HG03575 (cell line): Measurements from ENCODE around the gene TCERG1L.

Source experiments
- ATAC-seq: cut with Tn5 transposase; IDR thresholded peaks from one replicate; pipeline ENCODE4 v1.9.1; 2021; ENCODE audit not compliant: unreplicated experiment, insufficient number of reproducible peaks, low FRiP score; ENCODE audit errors: extremely low read depth

TCERG1L gene

DNA sequence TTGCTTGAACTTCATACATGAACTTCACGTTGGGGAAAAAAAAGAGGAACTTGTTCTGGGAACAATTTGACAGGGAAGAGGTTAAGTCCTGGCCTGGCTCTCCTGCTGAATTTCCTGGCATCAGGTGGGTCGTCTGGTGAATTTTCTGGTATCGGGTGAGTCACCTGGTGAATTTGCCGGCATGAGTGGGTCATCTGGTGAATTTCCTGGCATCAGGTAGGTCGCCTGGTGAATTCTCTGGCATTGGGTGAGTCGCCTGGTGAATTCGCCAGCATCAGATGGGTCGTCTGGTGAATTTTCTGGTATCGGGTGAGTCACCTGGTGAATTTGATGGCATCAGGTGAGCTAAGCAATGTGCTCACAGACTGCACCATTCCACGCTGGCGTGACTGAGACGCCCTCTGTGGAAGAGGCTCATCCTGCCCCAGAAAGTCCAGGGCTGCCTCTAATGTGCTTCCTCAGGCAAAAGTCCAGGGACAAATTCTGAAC lies 255.4 kb downstream of the TCERG1L start:
- no peak for ATAC-seq

GRCh38 chr10:131055437-131055836 lies 256.1 kb downstream of the TCERG1L start:
- no peak for ATAC-seq

GRCh38 chr10:131053192-131053591 lies 258.3 kb downstream of the TCERG1L start:
- ATAC-seq, result no peak

DNA sequence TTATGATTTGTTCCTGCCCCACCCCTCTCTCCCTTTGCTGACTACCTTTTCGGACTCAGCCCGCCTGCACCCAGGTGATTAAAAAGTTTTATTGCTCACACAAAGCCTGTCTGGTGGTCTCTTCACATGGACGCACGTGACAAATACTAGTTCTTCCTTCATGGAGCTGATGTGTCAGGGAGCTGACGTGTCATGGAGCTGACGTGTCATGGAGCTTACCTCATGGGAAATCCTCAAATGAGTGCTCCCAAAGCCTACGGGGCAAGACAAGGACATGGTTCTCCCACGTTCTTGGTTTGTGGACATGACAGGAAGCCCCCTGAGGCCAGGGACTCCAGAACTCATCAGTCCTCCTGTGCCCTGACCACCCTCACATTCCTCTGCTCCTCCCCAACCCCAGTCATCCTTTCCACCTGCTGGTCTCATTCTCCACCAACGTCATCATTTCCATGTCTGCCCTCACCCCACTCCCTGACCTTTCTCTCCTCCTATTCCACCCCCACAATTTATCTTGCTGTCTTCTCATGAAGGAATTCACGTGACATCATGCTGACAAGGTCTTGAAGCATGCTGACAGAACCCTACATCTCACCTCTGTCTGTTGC lies 261.3 kb downstream of the TCERG1L start:
- no peak for ATAC-seq

- no peak for ATAC-seq
Measured at GRCh38 chr10:131049016-131049415, 262.5 kb downstream of the TCERG1L start.

DNA sequence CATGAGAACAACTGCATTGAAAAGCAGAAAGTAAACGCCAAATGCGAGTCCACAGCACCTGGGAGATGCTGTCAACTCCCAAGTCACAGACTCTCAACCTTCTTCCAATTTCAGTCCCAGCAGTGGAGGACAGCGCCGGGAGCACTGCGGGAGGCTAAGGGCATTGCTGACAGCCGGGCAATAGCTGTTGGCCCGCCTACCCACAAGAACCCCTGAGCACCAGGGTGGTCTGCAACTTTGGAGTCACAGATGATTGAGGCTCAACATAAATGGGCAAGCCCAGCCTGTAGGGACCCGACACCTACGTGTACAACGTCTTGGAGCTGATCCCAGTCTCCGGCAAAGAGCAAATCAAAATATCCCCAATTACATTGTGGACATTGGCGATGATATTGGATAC lies 262.9 kb downstream of the TCERG1L start:
- ATAC-seq, result no peak

GRCh38 chr10:131047501-131047900 lies 264.0 kb downstream of the TCERG1L start:
- no peak for ATAC-seq

DNA sequence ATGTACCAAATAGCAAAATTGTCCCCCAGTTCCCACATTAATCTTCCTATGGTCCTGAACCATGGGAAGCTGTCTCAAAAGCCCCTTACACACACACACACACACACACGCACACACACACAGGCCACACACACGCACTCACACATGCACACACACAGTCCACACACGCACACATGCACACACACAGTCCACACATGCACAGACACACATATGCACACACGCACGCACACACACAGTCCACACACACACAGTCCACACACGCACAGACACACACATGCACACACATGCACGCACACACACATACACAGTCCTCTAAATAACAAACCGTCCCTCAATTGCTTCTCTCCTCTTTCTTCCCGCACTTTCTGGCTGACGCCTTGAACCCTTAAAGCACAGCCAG lies 265.3 kb downstream of the TCERG1L start:
- ATAC-seq, result no peak

GRCh38 chr10:131044379-131045111 lies 267.0 kb downstream of the TCERG1L start:
- no peak for ATAC-seq

DNA sequence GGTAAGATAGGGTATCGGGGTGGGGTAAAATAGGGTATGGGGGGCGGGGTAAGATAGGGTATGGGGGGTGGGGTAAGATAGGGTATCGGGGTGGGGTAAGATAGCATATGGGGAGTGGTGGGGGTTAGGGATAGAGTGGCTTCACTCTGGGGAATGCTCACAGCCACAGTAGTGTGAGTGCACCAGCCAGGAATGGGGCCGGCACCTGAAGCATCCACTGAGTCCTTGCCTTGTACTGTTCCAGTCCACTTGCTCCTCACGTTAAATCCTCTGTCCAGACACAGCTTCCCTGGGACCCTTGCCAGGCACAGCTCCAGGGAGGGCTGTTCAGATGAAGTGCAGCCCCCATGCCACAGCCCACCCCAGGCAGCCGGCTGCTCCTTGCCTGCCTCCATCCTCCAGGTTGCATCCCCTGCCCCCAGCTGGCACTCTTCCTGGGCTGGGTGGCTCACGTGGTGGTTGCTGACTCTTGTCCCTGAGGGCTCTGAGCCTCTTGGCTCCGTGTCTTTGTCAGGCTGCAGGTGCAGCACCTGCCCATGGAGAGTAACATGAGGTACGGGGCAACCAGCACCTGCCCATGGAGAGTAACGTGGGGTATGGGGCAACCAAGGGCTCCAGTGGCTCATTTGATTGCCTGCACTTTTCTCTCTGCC lies 268.4 kb downstream of the TCERG1L start:
- no peak for ATAC-seq
